Stimulated activated CD8-positive, alpha-beta memory T cell treated with anti-CD3 and anti-CD28 coated beads, Interleukin-15, amount 100 ng/mL, for 48 hours (primary cell): ENCODE data around the gene TAOK3.
"Not testable (repeated sequence)": the region's sequence is repeated elsewhere in the genome, so short reads cannot be mapped to it uniquely, and the experiment has no call there.

ENCODE experiments used
- DNase-seq, 2 donors: peaks; one replicate each; pipeline ENCODE4 v3.0.0-alpha.2; 2020; ENCODE audit warnings: low read depth in 2 of 2

TAOK3 gene

GRCh38 chr12:118372541-118373495, at the start of gene TAOK3:
Gene TAOK3 (minus strand): TSS chr12:118372907. CDS start chr12:118255567, 117,340 bp downstream.
- peak; percentile 96 for DNase-seq

GRCh38 chr12:118420673-118421072, 48.0 kb upstream of the TAOK3 start:
- DNase-seq, result no peak

GRCh38 chr12:118418385-118419057, 45.8 kb upstream of the TAOK3 start:
- no peak for DNase-seq

- DNase-seq, result no peak
Measured at GRCh38 chr12:118417942-118418341, 45.2 kb upstream of the TAOK3 start.

- DNase-seq, result no peak
Measured at GRCh38 chr12:118409834-118410233, 37.1 kb upstream of the TAOK3 start.

GRCh38 chr12:118408241-118408640, 35.5 kb upstream of the TAOK3 start:
- DNase-seq, result not testable (repeated sequence)

GRCh38 chr12:118404876-118405521, 32.3 kb upstream of the TAOK3 start:
- DNase-seq, result peak; percentile 3 to 18

- DNase-seq, result no peak
Measured at GRCh38 chr12:118402251-118402650, 29.5 kb upstream of the TAOK3 start.

GRCh38 chr12:118398940-118399339, 26.2 kb upstream of the TAOK3 start:
- no peak for DNase-seq

- DNase-seq, result no peak
Measured at GRCh38 chr12:118398524-118398923, 25.8 kb upstream of the TAOK3 start.

- no peak for DNase-seq
Measured at GRCh38 chr12:118397708-118398440, 25.2 kb upstream of the TAOK3 start.

- DNase-seq, result no peak
Measured at GRCh38 chr12:118391836-118392235, 19.1 kb upstream of the TAOK3 start.

- no peak for DNase-seq
Measured at GRCh38 chr12:118391424-118391823, 18.7 kb upstream of the TAOK3 start.

- DNase-seq, result peak in 1 of 2 donors; percentile 34
Measured at GRCh38 chr12:118377884-118378470, 5.3 kb upstream of the TAOK3 start.

GRCh38 chr12:118377021-118377883, 4.5 kb upstream of the TAOK3 start:
- no peak for DNase-seq

GRCh38 chr12:118376089-118377020, 3.6 kb upstream of the TAOK3 start, which contains the start of gene SUDS3:
Gene SUDS3 (plus strand): TSS chr12:118376555. CDS start chr12:118376692, 137 bp downstream.
- peak; percentile 79 to 87 for DNase-seq

GRCh38 chr12:118375348-118375747, 2.6 kb upstream of the TAOK3 start:
- DNase-seq, result no peak

GRCh38 chr12:118374909-118375308, 2.2 kb upstream of the TAOK3 start:
- DNase-seq, result no peak

- no peak for DNase-seq
Measured at GRCh38 chr12:118374126-118374725, 1.5 kb upstream of the TAOK3 start.
